ENCODE measurements around the gene CCDC85A. TPM values are rescaled to one million over a fixed set of nuclear protein-coding genes. Genes with fewer than 3 reads are reported as not detected.

Gene CCDC85A
- total RNA-seq, 2 donors from 2014 or later: 0.40 to 0.42 TPM

- H3K27ac ChIP-seq: no peak overlapping the region
- H3K9me3 ChIP-seq: no peaks in the 10 kb centered on the region
- no peak overlapping the region for H3K4me3 ChIP-seq
- H3K27me3 ChIP-seq: no peaks in the 10 kb centered on the region
- H3K9ac ChIP-seq (ENCODE audit: low read depth in 2 of 2, low read length in 2 of 2): no peak overlapping the region
- no peak for DNase-seq
- intact Hi-C loops (cut with DNase I): no loop called here
- H3K4me1 ChIP-seq: no peaks in the 10 kb centered on the region
- no peak for TF ChIP-seq CTCF (IDR thresholded peaks at IDR 0.05)
- H3K36me3 ChIP-seq: no peaks in the 10 kb centered on the region
These were observed 45.7 kb downstream of the CCDC85A start for GRCh38 chr2:56229397-56230060.

DNA sequence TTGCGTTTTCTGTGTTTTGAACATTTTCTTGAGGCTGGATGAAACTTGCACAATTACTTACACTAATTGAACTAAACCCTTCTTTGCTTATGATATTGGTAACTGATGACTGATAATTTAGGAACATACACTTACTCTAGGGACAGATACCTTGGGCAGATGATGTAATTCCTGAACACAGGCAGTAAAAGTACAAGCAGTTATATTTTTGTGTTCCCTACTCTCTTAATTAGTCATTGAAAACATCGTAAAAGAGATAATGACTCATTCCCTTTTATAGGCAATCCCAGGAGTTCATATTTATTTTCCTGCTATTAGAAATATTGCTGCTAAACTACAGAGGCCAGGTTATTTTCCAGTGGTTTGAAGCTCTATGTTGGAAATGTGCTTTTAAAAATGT is 46.4 kb downstream of the CCDC85A start:
- Histone ChIP-seq H3K27me3 (no peaks in the 10 kb centered on the region), H3K4me3 (no peak overlapping the region), H3K9me3 (no peaks in the 10 kb centered on the region), H3K4me1 (no peaks in the 10 kb centered on the region), H3K9ac (ENCODE audit: low read depth in 2 of 2, low read length in 2 of 2) (no peak overlapping the region), H3K27ac (no peak overlapping the region), H3K36me3 (no peaks in the 10 kb centered on the region)
- intact Hi-C loops (cut with DNase I): no loop called here
- TF ChIP-seq CTCF (IDR thresholded peaks at IDR 0.05): no peak
- no peak for DNase-seq

DNA sequence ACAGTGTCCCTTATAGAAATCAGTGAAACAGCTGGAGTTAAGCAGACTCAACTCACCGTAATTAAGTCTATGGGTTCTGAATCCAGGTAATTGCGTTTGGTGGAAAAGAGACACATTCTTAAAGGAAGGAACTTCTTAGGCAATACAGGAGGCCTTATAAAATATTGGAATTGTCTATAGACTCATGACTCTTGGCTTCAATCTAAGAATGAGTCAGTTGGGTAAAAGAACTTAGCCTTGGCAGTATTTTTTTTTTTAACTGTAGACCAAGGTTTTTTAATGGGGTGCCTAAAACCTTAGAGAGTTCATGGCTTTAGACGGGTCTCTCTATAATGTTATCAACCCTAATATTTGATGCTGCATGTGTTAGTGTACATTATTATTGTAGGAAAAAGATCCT is 47.6 kb downstream of the CCDC85A start:
- H3K36me3 ChIP-seq: no peaks in the 10 kb centered on the region
- H3K27ac ChIP-seq: no peak overlapping the region
- H3K4me1 ChIP-seq: no peaks in the 10 kb centered on the region
- DNase-seq: no peak
- H3K9ac ChIP-seq (ENCODE audit: low read depth in 2 of 2, low read length in 2 of 2): no peak overlapping the region
- H3K4me3 ChIP-seq: no peak overlapping the region
- intact Hi-C loops (cut with DNase I): no loop called here
- no peaks in the 10 kb centered on the region for H3K27me3 ChIP-seq
- TF ChIP-seq CTCF (IDR thresholded peaks at IDR 0.05): no peak
- H3K9me3 ChIP-seq: no peaks in the 10 kb centered on the region

DNA sequence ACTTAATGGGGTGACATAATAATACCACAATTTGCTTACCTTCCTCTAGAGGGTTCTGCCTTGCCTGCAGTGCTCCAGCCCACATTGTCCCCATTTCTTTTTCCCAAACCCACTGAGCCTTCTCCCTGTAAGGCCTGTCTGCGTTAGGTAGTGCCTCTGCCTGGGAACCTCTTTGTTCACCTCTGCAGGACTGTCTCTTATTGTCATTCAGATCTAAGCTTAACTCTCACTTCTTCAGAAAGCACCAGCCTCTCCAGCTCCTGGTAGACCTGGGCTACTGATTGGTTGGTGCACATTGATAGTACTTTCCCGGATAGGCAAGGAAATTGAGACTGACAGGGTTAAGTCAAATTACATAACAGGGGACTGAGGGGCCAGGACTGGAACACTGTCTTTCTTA is 49.1 kb downstream of the CCDC85A start:
- Histone ChIP-seq H3K27ac (no peak overlapping the region), H3K36me3 (no peaks in the 10 kb centered on the region), H3K9me3 (no peaks in the 10 kb centered on the region), H3K27me3 (no peaks in the 10 kb centered on the region), H3K4me3 (no peak overlapping the region), H3K4me1 (no peaks in the 10 kb centered on the region), H3K9ac (ENCODE audit: low read depth in 2 of 2, low read length in 2 of 2) (no peak overlapping the region)
- DNase-seq: no peak
- intact Hi-C loops (cut with DNase I): no loop called here
- no peak for TF ChIP-seq CTCF (IDR thresholded peaks at IDR 0.05)

GRCh38 chr2:56234241-56234640 is 50.5 kb downstream of the CCDC85A start:
- Histone ChIP-seq H3K4me1 (no peaks in the 10 kb centered on the region), H3K27ac (no peak overlapping the region), H3K4me3 (no peak overlapping the region), H3K27me3 (no peaks in the 10 kb centered on the region), H3K9me3 (no peaks in the 10 kb centered on the region), H3K36me3 (no peaks in the 10 kb centered on the region), H3K9ac (ENCODE audit: low read depth in 2 of 2, low read length in 2 of 2) (no peak overlapping the region)
- DNase-seq: no peak
- intact Hi-C loops (cut with DNase I): no loop called here
- TF ChIP-seq CTCF (IDR thresholded peaks at IDR 0.05): no peak
